SK-N-SH (cell line): ENCODE data around the gene SPRED1. TPM values are rescaled to one million over a fixed set of nuclear protein-coding genes. Genes with fewer than 3 reads are reported as not detected.

Experiments
- CTCF ChIA-PET: fragments of 300-600, 350-600 bp; formaldehyde crosslinking; extraction: SDS; loops from one replicate; lab custom pipeline; 2021; lab: Yijun Ruan, JAX
- POLR2A ChIA-PET: fragments of 350-600 bp; sonication (Branson Sonifier 250); formaldehyde crosslinking; extraction: SDS; loops from one replicate; lab custom pipeline; 2020; ENCODE audit warnings: antibody characterized with exemption, inconsistent platforms; lab: Yijun Ruan, JAX
- DNase-seq: peaks from one replicate; pipeline ENCODE4 v3.0.0; 2012
- H2AFZ ChIP-seq: fragments of 200-600 bp; sonication (generic); 2 replicates; pipeline ENCODE4 v1.8.1; 2016; ENCODE audit warnings: antibody characterized with exemption, mild to moderate bottlenecking, low read depth
- H3F3A ChIP-seq: fragments of 200-600 bp; sonication (generic); replicated peaks from 2 replicates; pipeline ENCODE3; 2016; ENCODE audit warnings: antibody characterized with exemption, mild to moderate bottlenecking; ENCODE audit not compliant: insufficient read depth
- H3K27ac ChIP-seq, 2 experiments: fragments of 200-500 bp in 1 of 2; fragments of 200-600 bp in 1 of 2; sonication (Bioruptor generic) in 1 of 2; sonication (generic), shearing (Covaris generic) in 1 of 2; 2 replicates each; pipeline versions ENCODE4 v1.5.1 to v1.6.1; 2014 to 2016; ENCODE audit warnings: low read depth in 2 of 2, inconsistent platforms in 1 of 2, low read length in 1 of 2, mild to moderate bottlenecking in 1 of 2, mixed read lengths in 1 of 2
- H3K27me3 ChIP-seq: fragments of 200-600 bp; sonication (generic), shearing (Covaris generic); 2 replicates; pipeline ENCODE4 v1.6.1; 2016; ENCODE audit warnings: mixed run types; ENCODE audit not compliant: insufficient read depth
- H3K36me3 ChIP-seq, 2 experiments: fragments of 200-500 bp in 1 of 2; fragments of 200-600 bp in 1 of 2; sonication (Bioruptor generic) in 1 of 2; sonication (generic) in 1 of 2; replicated peaks in 1 of 2; 2 replicates each; pipeline versions ENCODE3 to v1.5.1; 2014 to 2016; ENCODE audit warnings: low read length in 1 of 2, mild to moderate bottlenecking in 1 of 2; ENCODE audit not compliant: insufficient read depth in 2 of 2, control insufficient read depth in 1 of 2
- H3K4me1 ChIP-seq, 2 experiments: fragments of 200-500 bp in 1 of 2; fragments of 200-600 bp in 1 of 2; sonication (Bioruptor generic) in 1 of 2; sonication (generic), shearing (Covaris generic) in 1 of 2; 2 replicates each; pipeline versions ENCODE4 v1.5.1 to v1.6.1; 2014 to 2016; ENCODE audit warnings: low read depth in 1 of 2, low read length in 1 of 2, mixed run types in 1 of 2; ENCODE audit not compliant: insufficient read depth in 2 of 2, control insufficient read depth in 1 of 2
- H3K4me2 ChIP-seq: fragments of 200-600 bp; sonication (generic), shearing (Covaris generic); 2 replicates; pipeline ENCODE4 v1.6.1; 2017; ENCODE audit warnings: mixed run types
- H3K4me3 ChIP-seq, 2 experiments: fragments of 200-500 bp in 1 of 2; fragments of 200-600 bp in 1 of 2; sonication (Bioruptor generic) in 1 of 2; sonication (generic), shearing (Covaris generic) in 1 of 2; 2 replicates each; pipeline versions ENCODE4 v1.5.1 to v1.8.1; 2014 to 2016; ENCODE audit warnings: low read depth in 2 of 2, inconsistent platforms in 1 of 2, low read length in 1 of 2, mild to moderate bottlenecking in 1 of 2, mixed read lengths in 1 of 2, moderate library complexity in 1 of 2
- H3K79me2 ChIP-seq: fragments of 200-600 bp; sonication (generic); 2 replicates; pipeline ENCODE4 v1.8.1; 2017; ENCODE audit warnings: mild to moderate bottlenecking; ENCODE audit not compliant: insufficient read depth
- H3K9ac ChIP-seq: fragments of 200-600 bp; sonication (generic); 2 replicates; pipeline ENCODE4 v1.6.1; 2017; ENCODE audit warnings: mixed run types
- H3K9me2 ChIP-seq: fragments of 200-600 bp; sonication (generic); 2 replicates; pipeline ENCODE4 v1.6.1; 2017; ENCODE audit warnings: mixed run types
- H3K9me3 ChIP-seq: fragments of 200-600 bp; sonication (generic); 2 replicates; pipeline ENCODE4 v1.6.1; 2017; ENCODE audit warnings: mixed run types, mild to moderate bottlenecking, moderate library complexity
- H4K20me1 ChIP-seq: fragments of 200-600 bp; sonication (generic); 2 replicates; pipeline ENCODE4 v1.6.1; 2017; ENCODE audit warnings: mild to moderate bottlenecking, mixed run types; ENCODE audit not compliant: insufficient read depth
- CHD2 ChIP-seq: fragments of 150-350 bp; IDR thresholded peaks from 2 replicates; pipeline ENCODE4 v1.6.1; 2018; ENCODE audit warnings: low read length; ENCODE audit not compliant: partially characterized antibody
- ELF1 ChIP-seq: IDR thresholded peaks from 2 replicates; pipeline ENCODE4 v1.4.0; 2012
- EP300 ChIP-seq, 2 experiments: IDR thresholded peaks; 2 replicates each; pipeline versions ENCODE4 v1.4.0 to v1.6.1; 2012; ENCODE audit warnings: borderline replicate concordance in 1 of 2, low read depth in 1 of 2, low read length in 1 of 2
- FOXM1 ChIP-seq: IDR thresholded peaks from 2 replicates; pipeline ENCODE4 v1.4.0; 2012; ENCODE audit warnings: low read depth, mild to moderate bottlenecking
- GABPA ChIP-seq: IDR thresholded peaks from 2 replicates; pipeline ENCODE4 v1.4.0; 2012; ENCODE audit warnings: low read depth, mild to moderate bottlenecking
- MEF2A ChIP-seq: IDR thresholded peaks from 2 replicates; pipeline ENCODE4 v1.4.0; 2012; ENCODE audit warnings: low read depth, borderline replicate concordance
- MXI1 ChIP-seq: IDR thresholded peaks from 2 replicates; pipeline ENCODE4 v1.6.1; 2012; ENCODE audit warnings: mild to moderate bottlenecking, low read depth, low read length, improper control_type of control experiment
- NFIC ChIP-seq: IDR thresholded peaks from 2 replicates; pipeline ENCODE4 v1.4.0; 2012; ENCODE audit warnings: borderline replicate concordance
- NRF1 ChIP-seq: IDR thresholded peaks from 2 replicates; pipeline ENCODE4 v1.6.1; 2012; ENCODE audit warnings: low read depth, mild to moderate bottlenecking, low read length
- POLR2AphosphoS5 ChIP-seq: IDR thresholded peaks from 2 replicates; pipeline ENCODE4 v1.6.1; 2012; ENCODE audit warnings: low read depth, low read length
- RAD21 ChIP-seq: IDR thresholded peaks from 2 replicates; pipeline ENCODE4 v1.6.1; 2012; ENCODE audit warnings: mild to moderate bottlenecking, low read length
- RFX5 ChIP-seq: IDR thresholded peaks from 2 replicates; pipeline ENCODE4 v1.6.1; 2012; ENCODE audit warnings: mild to moderate bottlenecking, improper control_type of control experiment, low read length
- RXRA ChIP-seq: IDR thresholded peaks from 2 replicates; pipeline ENCODE4 v1.4.0; 2012; ENCODE audit warnings: low read depth, mild to moderate bottlenecking, borderline replicate concordance
- SMC3 ChIP-seq: IDR thresholded peaks from 2 replicates; pipeline ENCODE4 v1.6.1; 2012; ENCODE audit warnings: low read depth, low read length, improper control_type of control experiment
- TCF12 ChIP-seq: IDR thresholded peaks from 2 replicates; pipeline ENCODE4 v1.4.0; 2012
- WGBS: methylation state at CpG from one replicate; pipeline ENCODE4 v1.1.6; 2017; ENCODE audit warnings: low lambda C conversion rate; 5-methylcytosine and 5-hydroxymethylcytosine counted together
- polyA plus RNA-seq, 3 experiments: library from polyadenylated mRNA; depleted of rRNA; stranded (reverse); fragments of >200 nt; gene quantifications; 2 replicates each; pipeline ENCODE4 v1.2.3, GENCODE V29; 2012
- TF ChIP-seq, protein P1 (sequence below): IDR thresholded peaks from 2 replicates; pipeline ENCODE4 v1.6.1; 2012; ENCODE audit warnings: mild to moderate bottlenecking, low read depth, low read length, moderate library complexity
- TF ChIP-seq, protein P2 (sequence below): IDR thresholded peaks from 2 replicates; pipeline ENCODE4 v1.4.0; 2012; ENCODE audit warnings: low read depth, borderline replicate concordance
- TF ChIP-seq, protein P3 (sequence below): IDR thresholded peaks from 2 replicates; pipeline ENCODE4 v1.4.0; 2012; ENCODE audit warnings: low read depth, borderline replicate concordance
- TF ChIP-seq, protein P4 (sequence below): fragments of 150-350 bp; IDR thresholded peaks from 2 replicates; pipeline ENCODE4 v1.6.1; 2016; ENCODE audit warnings: mild to moderate bottlenecking, low read depth, low read length

Gene SPRED1
- polyA plus RNA-seq, 1 of the 3 experiments (the other 2 are of a cell fraction), result 4.4 TPM

DNA sequence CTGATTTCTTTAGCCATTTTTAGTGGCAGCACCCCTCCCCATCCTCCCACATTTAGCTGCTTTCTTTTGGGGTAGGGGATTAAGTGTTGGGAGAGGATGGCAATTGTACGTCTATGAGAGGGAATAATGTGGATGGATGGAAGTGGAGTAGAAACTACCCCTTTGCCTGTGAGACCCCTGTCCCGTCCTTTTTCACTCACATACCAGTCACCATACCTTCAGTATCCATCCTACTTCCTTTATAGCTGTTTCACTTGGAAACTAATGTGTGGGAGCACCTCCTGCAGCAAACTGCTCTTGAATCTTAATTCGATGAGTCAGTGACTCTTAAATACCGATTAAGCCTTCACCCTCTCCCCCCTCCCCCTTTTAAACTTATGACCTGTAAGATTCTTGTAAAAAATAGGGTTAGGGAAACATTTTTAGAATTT lies 730 bp downstream of the SPRED1 start (continued):
- no peak for TF ChIP-seq FOXM1
- no peak for TF ChIP-seq ELF1
- peak; percentile 41; the same call in 1 of the 2 replicates for TF ChIP-seq TCF12
- TF ChIP-seq MEF2A, result no peak
- TF ChIP-seq, protein P1, sequence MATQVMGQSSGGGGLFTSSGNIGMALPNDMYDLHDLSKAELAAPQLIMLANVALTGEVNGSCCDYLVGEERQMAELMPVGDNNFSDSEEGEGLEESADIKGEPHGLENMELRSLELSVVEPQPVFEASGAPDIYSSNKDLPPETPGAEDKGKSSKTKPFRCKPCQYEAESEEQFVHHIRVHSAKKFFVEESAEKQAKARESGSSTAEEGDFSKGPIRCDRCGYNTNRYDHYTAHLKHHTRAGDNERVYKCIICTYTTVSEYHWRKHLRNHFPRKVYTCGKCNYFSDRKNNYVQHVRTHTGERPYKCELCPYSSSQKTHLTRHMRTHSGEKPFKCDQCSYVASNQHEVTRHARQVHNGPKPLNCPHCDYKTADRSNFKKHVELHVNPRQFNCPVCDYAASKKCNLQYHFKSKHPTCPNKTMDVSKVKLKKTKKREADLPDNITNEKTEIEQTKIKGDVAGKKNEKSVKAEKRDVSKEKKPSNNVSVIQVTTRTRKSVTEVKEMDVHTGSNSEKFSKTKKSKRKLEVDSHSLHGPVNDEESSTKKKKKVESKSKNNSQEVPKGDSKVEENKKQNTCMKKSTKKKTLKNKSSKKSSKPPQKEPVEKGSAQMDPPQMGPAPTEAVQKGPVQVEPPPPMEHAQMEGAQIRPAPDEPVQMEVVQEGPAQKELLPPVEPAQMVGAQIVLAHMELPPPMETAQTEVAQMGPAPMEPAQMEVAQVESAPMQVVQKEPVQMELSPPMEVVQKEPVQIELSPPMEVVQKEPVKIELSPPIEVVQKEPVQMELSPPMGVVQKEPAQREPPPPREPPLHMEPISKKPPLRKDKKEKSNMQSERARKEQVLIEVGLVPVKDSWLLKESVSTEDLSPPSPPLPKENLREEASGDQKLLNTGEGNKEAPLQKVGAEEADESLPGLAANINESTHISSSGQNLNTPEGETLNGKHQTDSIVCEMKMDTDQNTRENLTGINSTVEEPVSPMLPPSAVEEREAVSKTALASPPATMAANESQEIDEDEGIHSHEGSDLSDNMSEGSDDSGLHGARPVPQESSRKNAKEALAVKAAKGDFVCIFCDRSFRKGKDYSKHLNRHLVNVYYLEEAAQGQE, result no peak
- TF ChIP-seq RXRA, result peak; percentile 90
- no peak for TF ChIP-seq MXI1

DNA sequence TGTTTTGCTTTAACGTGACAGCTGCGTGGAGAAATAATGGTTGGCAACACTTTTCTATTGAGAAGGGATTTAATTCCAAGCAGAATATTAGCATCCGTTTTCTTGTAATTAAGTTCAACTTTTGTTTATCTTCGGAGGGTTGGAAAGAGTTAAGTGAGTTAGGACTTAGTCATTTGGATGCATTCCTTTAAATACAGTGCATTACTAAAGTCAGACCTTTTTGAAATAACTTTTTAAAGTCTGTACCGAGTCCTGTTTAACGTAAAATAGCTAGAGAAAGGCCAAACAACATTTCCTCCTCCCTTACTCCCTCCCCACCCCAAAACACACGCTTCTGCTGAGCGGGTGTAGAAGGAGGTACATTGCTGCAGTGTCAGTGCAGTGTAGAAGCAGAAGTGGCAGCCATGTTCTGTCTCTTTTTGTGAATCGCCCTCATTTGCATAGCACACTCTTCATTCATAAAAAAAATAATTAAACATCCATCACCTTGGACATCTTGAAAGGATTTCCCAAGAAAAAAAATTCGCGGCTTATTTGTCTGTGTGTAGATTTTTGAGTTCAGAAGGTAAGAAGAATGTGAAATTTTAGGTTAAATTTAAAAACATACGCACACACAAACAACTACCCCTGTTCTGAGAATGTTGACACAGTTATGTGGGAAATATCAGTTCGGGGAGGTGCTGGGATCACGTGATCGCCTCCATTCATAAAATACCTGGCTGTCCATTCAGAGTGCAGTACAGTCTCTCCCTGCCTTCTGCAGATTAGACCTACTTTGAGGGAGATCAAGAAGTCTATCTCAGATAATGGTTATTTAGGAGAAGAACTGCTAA lies 1.6 kb downstream of the SPRED1 start:
- Histone ChIP-seq H3K9ac (peak overlapping the region; percentile 95), H3K4me3 (peak overlapping the region; percentile 91), H3K4me1 (peaks cover 21 to 26% of the 10 kb centered on the region in 2 experiments; a peak in 3 of 4 replicates), H3K9me2 (no peaks in the 10 kb centered on the region), H3K27ac (peak overlapping the region; percentile 89 to 97), H3K27me3 (no peaks in the 10 kb centered on the region), H3K36me3 (peaks cover 0 to 6% of the 10 kb centered on the region in 2 experiments), H4K20me1 (peaks cover 57% of the 10 kb centered on the region), H3K9me3 (no peaks in the 10 kb centered on the region), H3K79me2 (peaks cover 69% of the 10 kb centered on the region), H2AFZ (no peak overlapping the region), H3K4me2 (peak overlapping the region; percentile 74), H3F3A (peaks cover 29% of the 10 kb centered on the region)
- DNase-seq, result peak; percentile 45
- WGBS, result 2% methylated on average over 15 of the region's 15 CpGs
- ChIA-PET POLR2A (interaction anchor here (1.5 kb wide), 1 partner anchor 182 kb away, joined by 3 read pairs; no protein-coding TSS in a partner anchor), CTCF (interaction anchor here (0.6 to 3.0 kb wide), 5 partner anchors 9 to 94 kb away, joined by 3 to 26 read pairs (median 4); no protein-coding TSS in a partner anchor)
- TF ChIP-seq POLR2AphosphoS5 (no peak), EP300 (IDR thresholded peaks at IDR 0.05; ENCODE audit: borderline replicate concordance in 1 of 2, low read depth in 1 of 2, low read length in 1 of 2) (peak in 1 of 2 experiments; percentile 1; a peak in 1 of 4 replicates), RFX5 (no peak), RAD21 (no peak), SMC3 (no peak), NRF1 (no peak), NFIC (no peak), MEF2A (no peak), TCF12 (no peak), GABPA (no peak), CHD2 (no peak)
- TF ChIP-seq, protein P2, sequence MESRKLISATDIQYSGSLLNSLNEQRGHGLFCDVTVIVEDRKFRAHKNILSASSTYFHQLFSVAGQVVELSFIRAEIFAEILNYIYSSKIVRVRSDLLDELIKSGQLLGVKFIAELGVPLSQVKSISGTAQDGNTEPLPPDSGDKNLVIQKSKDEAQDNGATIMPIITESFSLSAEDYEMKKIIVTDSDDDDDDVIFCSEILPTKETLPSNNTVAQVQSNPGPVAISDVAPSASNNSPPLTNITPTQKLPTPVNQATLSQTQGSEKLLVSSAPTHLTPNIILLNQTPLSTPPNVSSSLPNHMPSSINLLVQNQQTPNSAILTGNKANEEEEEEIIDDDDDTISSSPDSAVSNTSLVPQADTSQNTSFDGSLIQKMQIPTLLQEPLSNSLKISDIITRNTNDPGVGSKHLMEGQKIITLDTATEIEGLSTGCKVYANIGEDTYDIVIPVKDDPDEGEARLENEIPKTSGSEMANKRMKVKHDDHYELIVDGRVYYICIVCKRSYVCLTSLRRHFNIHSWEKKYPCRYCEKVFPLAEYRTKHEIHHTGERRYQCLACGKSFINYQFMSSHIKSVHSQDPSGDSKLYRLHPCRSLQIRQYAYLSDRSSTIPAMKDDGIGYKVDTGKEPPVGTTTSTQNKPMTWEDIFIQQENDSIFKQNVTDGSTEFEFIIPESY, result no peak
- TF ChIP-seq, protein P3, sequence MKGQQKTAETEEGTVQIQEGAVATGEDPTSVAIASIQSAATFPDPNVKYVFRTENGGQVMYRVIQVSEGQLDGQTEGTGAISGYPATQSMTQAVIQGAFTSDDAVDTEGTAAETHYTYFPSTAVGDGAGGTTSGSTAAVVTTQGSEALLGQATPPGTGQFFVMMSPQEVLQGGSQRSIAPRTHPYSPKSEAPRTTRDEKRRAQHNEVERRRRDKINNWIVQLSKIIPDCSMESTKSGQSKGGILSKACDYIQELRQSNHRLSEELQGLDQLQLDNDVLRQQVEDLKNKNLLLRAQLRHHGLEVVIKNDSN, result peak; percentile 86
- TF ChIP-seq, protein P1, result no peak
- TF ChIP-seq, protein P4, sequence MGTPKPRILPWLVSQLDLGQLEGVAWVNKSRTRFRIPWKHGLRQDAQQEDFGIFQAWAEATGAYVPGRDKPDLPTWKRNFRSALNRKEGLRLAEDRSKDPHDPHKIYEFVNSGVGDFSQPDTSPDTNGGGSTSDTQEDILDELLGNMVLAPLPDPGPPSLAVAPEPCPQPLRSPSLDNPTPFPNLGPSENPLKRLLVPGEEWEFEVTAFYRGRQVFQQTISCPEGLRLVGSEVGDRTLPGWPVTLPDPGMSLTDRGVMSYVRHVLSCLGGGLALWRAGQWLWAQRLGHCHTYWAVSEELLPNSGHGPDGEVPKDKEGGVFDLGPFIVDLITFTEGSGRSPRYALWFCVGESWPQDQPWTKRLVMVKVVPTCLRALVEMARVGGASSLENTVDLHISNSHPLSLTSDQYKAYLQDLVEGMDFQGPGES, result no peak
